ENCODE measurements around the gene SDC4.
A peak's percentile ranks its signal among the peaks of the same experiment; 100 is the strongest.

SDC4 gene

GRCh38 chr20:45307076-45307640 is 41.1 kb downstream of the SDC4 start:
- no peaks in the 10 kb centered on the region for H4K20me1 ChIP-seq (ENCODE audit: insufficient read depth, low read length)
- no peak overlapping the region for H3K4me2 ChIP-seq (ENCODE audit: low read depth, low read length)
- H3K9me2 ChIP-seq (replicated peaks; ENCODE audit: insufficient read depth, low read length) = no peaks in the 10 kb centered on the region
- no peaks in the 10 kb centered on the region for H3K79me2 ChIP-seq (ENCODE audit: low read length)
- no peak overlapping the region for H3K4me3 ChIP-seq (ENCODE audit: low read length)
- no peaks in the 10 kb centered on the region for H3K4me1 ChIP-seq (ENCODE audit: low read length)
- H2AFZ ChIP-seq (ENCODE audit: low read length) = no peak overlapping the region
- TF ChIP-seq, protein P1, sequence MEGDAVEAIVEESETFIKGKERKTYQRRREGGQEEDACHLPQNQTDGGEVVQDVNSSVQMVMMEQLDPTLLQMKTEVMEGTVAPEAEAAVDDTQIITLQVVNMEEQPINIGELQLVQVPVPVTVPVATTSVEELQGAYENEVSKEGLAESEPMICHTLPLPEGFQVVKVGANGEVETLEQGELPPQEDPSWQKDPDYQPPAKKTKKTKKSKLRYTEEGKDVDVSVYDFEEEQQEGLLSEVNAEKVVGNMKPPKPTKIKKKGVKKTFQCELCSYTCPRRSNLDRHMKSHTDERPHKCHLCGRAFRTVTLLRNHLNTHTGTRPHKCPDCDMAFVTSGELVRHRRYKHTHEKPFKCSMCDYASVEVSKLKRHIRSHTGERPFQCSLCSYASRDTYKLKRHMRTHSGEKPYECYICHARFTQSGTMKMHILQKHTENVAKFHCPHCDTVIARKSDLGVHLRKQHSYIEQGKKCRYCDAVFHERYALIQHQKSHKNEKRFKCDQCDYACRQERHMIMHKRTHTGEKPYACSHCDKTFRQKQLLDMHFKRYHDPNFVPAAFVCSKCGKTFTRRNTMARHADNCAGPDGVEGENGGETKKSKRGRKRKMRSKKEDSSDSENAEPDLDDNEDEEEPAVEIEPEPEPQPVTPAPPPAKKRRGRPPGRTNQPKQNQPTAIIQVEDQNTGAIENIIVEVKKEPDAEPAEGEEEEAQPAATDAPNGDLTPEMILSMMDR (IDR thresholded peaks at IDR 0.05; ENCODE audit: low read length) = no peak
- no peak for TF ChIP-seq EZH2 (optimal IDR thresholded peaks at IDR 0.05; ENCODE audit: low read depth, low read length)
- TF ChIP-seq EZH2phosphoT487 (IDR thresholded peaks at IDR 0.05; ENCODE audit: low read length) = no peak
- H3K27ac ChIP-seq (ENCODE audit: low read length) = no peak overlapping the region
- no peaks in the 10 kb centered on the region for H3K9me3 ChIP-seq (replicated peaks; ENCODE audit: insufficient read depth, low read length)
- H3F3A ChIP-seq (ENCODE audit: insufficient read depth, low read length) = no peaks in the 10 kb centered on the region
- H3K27me3 ChIP-seq (replicated peaks; ENCODE audit: insufficient read depth, low read length) = peaks cover 4% of the 10 kb centered on the region; the same call in 1 of the 2 replicates
- no peaks in the 10 kb centered on the region for H3K36me3 ChIP-seq (replicated peaks; ENCODE audit: insufficient read depth, low read length)
- no peak for DNase-seq
- H3K9ac ChIP-seq (ENCODE audit: low read length) = no peak overlapping the region

DNA sequence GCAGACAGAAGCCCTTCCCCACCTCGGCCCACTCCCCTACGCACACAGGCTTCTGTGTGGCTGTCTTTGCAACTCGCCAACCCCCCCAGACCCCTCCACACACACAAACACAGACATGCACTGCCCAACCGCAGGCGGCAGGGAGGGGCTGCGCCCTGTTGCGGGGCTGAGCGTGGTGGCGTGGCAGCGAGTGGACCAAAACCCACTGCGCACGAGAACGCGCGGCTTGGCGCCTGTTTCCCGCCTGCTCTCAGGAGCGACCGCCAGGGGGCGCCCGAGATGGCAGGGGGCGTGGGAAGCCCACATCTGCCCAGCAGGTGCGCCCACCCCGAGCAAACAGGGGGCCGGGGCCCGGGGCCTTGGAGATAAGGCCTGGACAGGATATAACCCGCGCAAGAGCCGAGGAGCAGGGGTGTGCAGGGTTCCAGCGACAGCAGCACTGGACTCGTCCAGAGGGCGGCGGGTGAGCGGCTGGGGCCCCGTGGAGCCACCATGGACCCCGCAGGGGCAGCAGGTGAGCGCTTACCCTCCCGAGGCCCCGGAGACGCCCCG is 41.7 kb downstream of the SDC4 start, which contains the start of gene RBPJL:
Gene RBPJL, plus strand, starts transcription at position 410 of the 552 bp plus-strand sequence. Its CDS starts 83 bp downstream, at position 493.
- no peaks in the 10 kb centered on the region for H3F3A ChIP-seq (ENCODE audit: insufficient read depth, low read length)
- TF ChIP-seq EZH2phosphoT487 (IDR thresholded peaks at IDR 0.05; ENCODE audit: low read length) = no peak
- TF ChIP-seq, protein P1 (IDR thresholded peaks at IDR 0.05; ENCODE audit: low read length) = peak; percentile 71
- no peaks in the 10 kb centered on the region for H3K79me2 ChIP-seq (ENCODE audit: low read length)
- no peaks in the 10 kb centered on the region for H3K4me1 ChIP-seq (ENCODE audit: low read length)
- H3K27ac ChIP-seq (ENCODE audit: low read length) = no peak within 1 kb of the TSS
- H3K9me2 ChIP-seq (replicated peaks; ENCODE audit: insufficient read depth, low read length) = no peaks in the 10 kb centered on the region
- no peak for DNase-seq
- H3K9ac ChIP-seq (ENCODE audit: low read length) = no peak within 1 kb of the TSS
- H4K20me1 ChIP-seq (ENCODE audit: insufficient read depth, low read length) = no peaks in the 10 kb centered on the region
- no peak within 1 kb of the TSS for H3K4me2 ChIP-seq (ENCODE audit: low read depth, low read length)
- no peaks in the 10 kb centered on the region for H3K36me3 ChIP-seq (replicated peaks; ENCODE audit: insufficient read depth, low read length)
- H3K27me3 ChIP-seq (replicated peaks; ENCODE audit: insufficient read depth, low read length) = peaks cover 4% of the 10 kb centered on the region; the same call in 1 of the 2 replicates
- H3K9me3 ChIP-seq (replicated peaks; ENCODE audit: insufficient read depth, low read length) = no peaks in the 10 kb centered on the region
- H2AFZ ChIP-seq (ENCODE audit: low read length) = no peak within 1 kb of the TSS
- no peak within 1 kb of the TSS for H3K4me3 ChIP-seq (ENCODE audit: low read length)

GRCh38 chr20:45305262-45305661 is 43.0 kb downstream of the SDC4 start:
- no peak for DNase-seq
- TF ChIP-seq EZH2phosphoT487 (IDR thresholded peaks at IDR 0.05; ENCODE audit: low read length) (no peak), EZH2 (optimal IDR thresholded peaks at IDR 0.05; ENCODE audit: low read depth, low read length) (no peak)
- TF ChIP-seq, protein P1 (IDR thresholded peaks at IDR 0.05; ENCODE audit: low read length) = no peak
- peaks cover 4% of the 10 kb centered on the region; the same call in 1 of the 2 replicates for H3K27me3 ChIP-seq (replicated peaks; ENCODE audit: insufficient read depth, low read length)

More at GRCh38 chr20:45305262-45305661, 43.0 kb downstream of the SDC4 start:
- no peaks in the 10 kb centered on the region for H4K20me1 ChIP-seq (ENCODE audit: insufficient read depth, low read length)
- no peaks in the 10 kb centered on the region for H3K79me2 ChIP-seq (ENCODE audit: low read length)
- H3K27ac ChIP-seq (ENCODE audit: low read length) = no peak overlapping the region
- H3K4me3 ChIP-seq (ENCODE audit: low read length) = no peak overlapping the region
- H3K4me1 ChIP-seq (ENCODE audit: low read length) = no peaks in the 10 kb centered on the region
- no peaks in the 10 kb centered on the region for H3K36me3 ChIP-seq (replicated peaks; ENCODE audit: insufficient read depth, low read length)
- no peaks in the 10 kb centered on the region for H3F3A ChIP-seq (ENCODE audit: insufficient read depth, low read length)
- no peak overlapping the region for H3K4me2 ChIP-seq (ENCODE audit: low read depth, low read length)
- H3K9me2 ChIP-seq (replicated peaks; ENCODE audit: insufficient read depth, low read length) = no peaks in the 10 kb centered on the region
- H2AFZ ChIP-seq (ENCODE audit: low read length) = no peak overlapping the region
- no peaks in the 10 kb centered on the region for H3K9me3 ChIP-seq (replicated peaks; ENCODE audit: insufficient read depth, low read length)
- H3K9ac ChIP-seq (ENCODE audit: low read length) = no peak overlapping the region
